Upper lobe of left lung (tissue), 4 donors: ENCODE data around the gene PSMD2.

ENCODE experiments used
- EP300 ChIP-seq, 4 donors: sonication (generic); formaldehyde crosslinking; IDR thresholded peaks; one replicate each; pipeline ENCODE4 v1.5.1; 2017; ENCODE audit warnings: antibody characterized with exemption in 4 of 4, control low read depth in 2 of 4
- POLR2AphosphoS5 ChIP-seq, 2 donors: sonication (generic); formaldehyde crosslinking; IDR thresholded peaks; one replicate each; pipeline ENCODE4 v1.5.1; 2017; ENCODE audit warnings: antibody characterized with exemption in 2 of 2

DNA sequence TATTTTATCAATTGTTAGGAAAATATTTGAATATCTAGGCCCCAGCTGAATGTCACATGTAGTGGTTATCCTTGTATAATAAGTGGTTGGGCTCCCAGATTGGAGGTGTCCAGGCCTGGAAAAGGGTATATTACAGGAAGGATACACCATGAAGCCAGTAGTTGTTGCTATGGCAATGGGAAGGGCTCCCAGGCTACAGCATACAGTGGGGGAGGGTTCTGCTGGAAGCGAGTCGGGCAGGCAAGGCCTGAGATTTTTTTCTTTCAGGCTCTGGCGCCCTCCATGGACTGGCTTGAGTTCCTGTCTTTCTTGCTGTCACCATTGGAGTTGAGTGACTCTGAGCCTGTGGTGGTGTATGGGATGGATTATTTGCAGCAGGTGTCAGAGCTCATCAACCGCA lies 14.3 kb upstream of the PSMD2 start:
- no peak for TF ChIP-seq POLR2AphosphoS5 (IDR thresholded peaks at IDR 0.05)
- TF ChIP-seq EP300 (IDR thresholded peaks at IDR 0.05), result no peak
